H7 (cell line): ENCODE results near the gene OSBP2. TPM values are rescaled to one million over a fixed set of nuclear protein-coding genes. Genes with fewer than 3 reads are reported as not detected.

ENCODE experiments used
- DNase-seq: peaks from one replicate; pipeline ENCODE4 v3.0.0; 2012
- H3K27me3 ChIP-seq: 2 replicates; pipeline ENCODE4 v1.6.0; 2011; ENCODE audit warnings: mild to moderate bottlenecking, low read length; ENCODE audit not compliant: control insufficient read depth, insufficient read depth
- H3K36me3 ChIP-seq: replicated peaks from 2 replicates; pipeline ENCODE4 v1.5.1; 2011; ENCODE audit warnings: low read length; ENCODE audit not compliant: control insufficient read depth, insufficient read depth
- H3K4me3 ChIP-seq: 2 replicates; pipeline ENCODE4 v1.5.1; 2011; ENCODE audit warnings: low read depth, mild to moderate bottlenecking, control low read depth, low read length, moderate library complexity; ENCODE audit not compliant: insufficient read depth
- total RNA-seq: library from RNA; depleted of rRNA; stranded (reverse); fragments of >200 nt; shearing (Covaris generic); gene quantifications from 2 replicates; pipeline ENCODE4 v1.2.3, GENCODE V29; 2014

OSBP2 gene
- total RNA-seq, 1 experiment from 2014 or later = 4.7 TPM

GRCh38 chr22:30810105-30810504, 115.4 kb downstream of the OSBP2 start:
- no peak overlapping the region for H3K4me3 ChIP-seq
- H3K36me3 ChIP-seq = no peaks in the 10 kb centered on the region
- H3K27me3 ChIP-seq = no peaks in the 10 kb centered on the region
- DNase-seq = no peak

GRCh38 chr22:30813936-30814335, 119.3 kb downstream of the OSBP2 start:
- DNase-seq = no peak
- Histone ChIP-seq H3K4me3 (no peak overlapping the region), H3K36me3 (no peaks in the 10 kb centered on the region), H3K27me3 (no peaks in the 10 kb centered on the region)

GRCh38 chr22:30816413-30816812, 121.7 kb downstream of the OSBP2 start:
- Histone ChIP-seq H3K36me3 (no peaks in the 10 kb centered on the region), H3K27me3 (peaks cover 3% of the 10 kb centered on the region; the same call in 1 of the 2 replicates), H3K4me3 (no peak overlapping the region)
- DNase-seq = peak; percentile 60

GRCh38 chr22:30821381-30821780, 126.7 kb downstream of the OSBP2 start:
- H3K36me3 ChIP-seq = no peaks in the 10 kb centered on the region
- no peak overlapping the region for H3K4me3 ChIP-seq
- H3K27me3 ChIP-seq = peaks cover 24% of the 10 kb centered on the region
- DNase-seq = no peak

DNA sequence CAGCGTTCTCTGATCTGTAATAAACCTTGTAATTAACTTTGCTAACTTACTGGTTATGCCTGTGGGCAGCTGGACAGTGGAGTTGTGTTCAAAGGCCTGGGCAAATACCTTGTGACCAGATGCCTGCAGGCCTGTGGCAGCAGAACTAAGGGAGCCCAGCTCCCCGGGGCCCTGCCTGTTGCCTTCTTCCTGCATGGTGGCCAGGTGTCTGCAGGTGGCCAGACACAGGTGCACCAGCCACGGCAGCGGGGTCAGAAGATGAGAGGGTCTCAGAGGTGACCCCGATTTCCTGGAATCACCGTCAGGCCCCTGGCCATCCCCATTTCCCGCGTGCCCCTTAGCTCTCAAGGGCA, 127.2 kb downstream of the OSBP2 start:
- Histone ChIP-seq H3K27me3 (peaks cover 24% of the 10 kb centered on the region), H3K4me3 (peak overlapping the region; percentile 54), H3K36me3 (no peaks in the 10 kb centered on the region)
- peak; percentile 63 for DNase-seq

DNA sequence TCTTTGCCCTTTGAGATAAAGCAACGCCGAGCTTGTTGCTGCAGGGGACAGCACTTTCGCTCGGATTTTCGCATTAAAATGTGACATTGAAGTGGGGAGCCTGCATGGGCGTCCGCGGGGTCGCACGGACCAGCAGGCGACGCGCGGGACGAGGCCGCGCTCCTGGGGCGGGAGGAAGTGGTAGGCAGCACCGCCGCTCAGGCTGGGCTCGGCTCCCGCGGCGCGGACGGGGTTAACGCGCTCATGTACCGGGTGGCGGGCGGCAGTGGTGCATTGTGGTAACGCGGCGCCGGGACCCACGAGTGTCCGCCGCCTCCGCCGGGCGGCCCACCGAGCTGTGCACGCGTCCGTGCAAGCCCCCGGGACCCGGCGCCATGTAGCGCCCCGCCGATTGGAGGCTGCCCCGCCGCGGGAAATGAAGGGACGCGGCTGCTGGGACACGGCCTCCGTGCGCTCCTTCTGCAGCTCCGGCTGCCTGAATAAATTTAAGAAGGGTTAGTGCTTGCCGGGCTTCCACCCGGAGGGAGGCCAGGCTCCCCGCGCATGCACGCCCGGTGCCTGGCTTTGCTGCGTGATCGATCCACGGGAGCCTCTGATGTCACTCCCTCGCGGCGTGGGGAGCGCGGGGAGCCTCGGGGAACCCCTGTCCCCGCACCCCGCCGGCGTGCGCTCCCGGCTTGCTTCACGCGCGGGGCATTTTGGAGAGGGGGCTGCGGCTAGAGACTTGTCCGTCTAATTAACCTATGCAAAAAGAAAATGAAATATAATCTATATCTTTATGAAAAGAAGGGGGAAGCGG, 127.7 kb downstream of the OSBP2 start:
- peak; percentile 87 for DNase-seq
- H3K36me3 ChIP-seq = no peaks in the 10 kb centered on the region
- peaks cover 24% of the 10 kb centered on the region for H3K27me3 ChIP-seq
- peak overlapping the region; percentile 54 for H3K4me3 ChIP-seq

DNA sequence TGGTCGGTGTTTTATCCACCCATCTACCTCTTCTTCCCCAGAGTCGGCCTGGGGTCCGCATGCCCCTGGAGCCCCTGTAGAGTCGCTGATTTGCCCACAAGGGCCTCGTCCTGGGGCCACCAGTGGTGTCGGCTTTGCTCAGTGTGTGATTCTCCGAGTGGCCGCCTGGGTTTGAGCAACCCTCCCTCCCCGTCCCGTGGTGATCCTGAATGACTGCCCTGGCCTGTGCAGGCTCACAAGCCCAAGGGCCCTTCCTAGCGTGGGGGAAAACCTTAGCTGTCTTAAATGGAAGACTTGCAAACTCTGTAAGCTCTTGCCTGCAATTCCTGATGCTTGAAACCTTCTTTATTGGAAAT, 128.3 kb downstream of the OSBP2 start:
- H3K27me3 ChIP-seq = peaks cover 24% of the 10 kb centered on the region
- H3K4me3 ChIP-seq = no peak overlapping the region; the same call in 1 of the 2 replicates
- DNase-seq = peak; percentile 91
- no peaks in the 10 kb centered on the region for H3K36me3 ChIP-seq

DNA sequence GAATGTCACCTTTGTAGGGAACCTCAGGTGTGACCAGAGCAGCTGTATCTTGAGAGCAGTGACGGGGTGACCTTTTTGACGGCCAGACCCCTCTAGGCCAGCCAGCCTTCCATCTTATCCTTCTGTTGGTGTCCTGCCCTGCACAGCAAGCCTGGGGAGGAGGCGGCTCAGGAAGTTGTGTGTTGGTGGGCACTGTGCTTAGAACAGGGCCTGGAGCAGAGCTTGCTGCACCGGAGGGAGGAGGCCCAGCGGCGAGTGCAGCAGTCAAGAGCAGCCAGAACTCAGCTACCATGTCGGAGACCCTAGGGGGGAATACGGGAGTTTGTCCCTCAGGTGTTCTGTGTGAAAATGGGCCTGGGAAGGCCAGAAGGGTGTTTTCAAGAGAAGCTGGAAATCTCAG, 129.4 kb downstream of the OSBP2 start:
- peaks cover 24% of the 10 kb centered on the region for H3K27me3 ChIP-seq
- H3K36me3 ChIP-seq = no peaks in the 10 kb centered on the region
- DNase-seq = no peak
- no peak overlapping the region for H3K4me3 ChIP-seq

DNA sequence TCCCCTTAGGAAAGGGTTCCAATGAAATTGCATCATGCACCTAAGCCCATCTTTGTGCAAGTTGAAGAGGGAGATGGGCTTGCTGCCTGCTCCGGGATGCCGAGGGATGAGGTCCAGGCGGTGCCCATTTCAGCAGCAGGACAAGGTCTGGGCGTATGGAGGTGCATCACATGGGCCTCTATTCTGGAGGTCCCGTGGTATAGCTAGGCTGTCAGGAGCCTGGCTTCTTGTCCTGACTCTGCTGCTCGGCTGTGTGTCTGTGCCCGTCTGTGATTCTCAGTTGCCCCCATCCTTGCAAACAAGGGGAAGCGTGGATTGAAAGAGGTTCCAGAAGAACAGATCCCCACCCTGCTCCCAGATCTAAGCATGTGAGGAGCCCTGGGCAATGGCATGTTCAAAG, 130.0 kb downstream of the OSBP2 start:
- Histone ChIP-seq H3K27me3 (peaks cover 24% of the 10 kb centered on the region), H3K36me3 (no peaks in the 10 kb centered on the region), H3K4me3 (no peak overlapping the region)
- DNase-seq = peak; percentile 15

- DNase-seq = no peak
- Histone ChIP-seq H3K36me3 (no peaks in the 10 kb centered on the region), H3K27me3 (peaks cover 24% of the 10 kb centered on the region), H3K4me3 (no peak overlapping the region)
Measured at GRCh38 chr22:30825711-30826505, 131.2 kb downstream of the OSBP2 start.

DNA sequence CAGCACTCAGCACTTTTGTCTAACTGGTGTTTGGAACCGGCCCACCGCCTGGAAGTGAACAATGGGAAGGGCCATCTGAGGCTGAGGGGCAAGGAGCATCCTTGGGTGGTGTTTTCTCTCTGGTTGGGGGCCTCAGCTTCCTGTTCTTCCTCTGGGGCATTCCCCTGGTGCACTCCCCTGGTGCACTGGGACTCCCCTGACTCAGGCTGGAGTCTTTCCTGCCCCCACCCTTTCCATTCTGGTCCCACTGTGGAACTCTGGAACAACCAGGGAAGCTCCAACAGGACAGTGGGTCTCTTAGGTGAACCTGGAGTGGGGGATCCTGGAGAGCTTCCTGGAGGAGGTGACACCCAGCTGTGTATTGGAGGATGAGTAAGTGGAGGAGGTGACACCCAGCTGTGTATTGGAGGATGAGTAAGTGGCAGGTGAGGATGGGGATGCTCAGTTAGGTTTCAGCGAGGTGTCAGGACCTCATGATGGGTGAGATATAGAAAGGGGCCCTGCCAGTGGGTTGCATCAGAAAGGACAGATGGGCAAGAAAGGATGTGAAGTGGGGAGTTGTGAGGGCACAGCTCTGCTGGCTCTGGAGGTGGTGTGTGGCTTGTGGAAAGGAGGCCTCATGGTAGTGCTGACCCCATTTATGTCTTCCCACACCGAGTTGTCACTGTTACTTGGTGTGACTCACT, 132.1 kb downstream of the OSBP2 start:
- peak; percentile 14 for DNase-seq
- Histone ChIP-seq H3K27me3 (peaks cover 17% of the 10 kb centered on the region), H3K36me3 (no peaks in the 10 kb centered on the region), H3K4me3 (no peak overlapping the region)

DNA sequence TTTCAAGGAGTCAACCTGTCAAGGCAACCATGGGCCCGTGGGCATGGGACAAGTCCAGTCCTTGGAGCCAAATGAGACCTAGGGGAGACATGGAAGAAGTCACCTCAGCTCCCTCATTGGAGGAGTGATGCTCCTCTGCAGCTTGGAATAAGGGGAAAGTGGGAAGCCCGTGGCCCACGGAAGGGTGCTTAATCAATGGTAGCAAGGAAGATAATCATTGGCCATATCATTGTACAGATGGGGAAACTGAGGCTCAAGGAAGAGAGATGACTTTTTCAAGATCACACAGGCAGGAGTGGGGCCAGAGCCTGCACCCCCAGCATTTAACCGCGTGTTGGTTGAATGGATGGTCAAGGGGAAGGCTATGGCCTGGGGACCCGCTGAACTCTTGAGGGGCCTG, 133.0 kb downstream of the OSBP2 start:
- Histone ChIP-seq H3K4me3 (no peak overlapping the region), H3K36me3 (no peaks in the 10 kb centered on the region), H3K27me3 (peaks cover 8% of the 10 kb centered on the region)
- DNase-seq = no peak

- no peak overlapping the region for H3K4me3 ChIP-seq
- H3K36me3 ChIP-seq = no peaks in the 10 kb centered on the region
- peaks cover under 1% of the 10 kb centered on the region; the same call in 1 of the 2 replicates for H3K27me3 ChIP-seq
- peak; percentile 24 for DNase-seq
Measured at GRCh38 chr22:30828187-30829155, 133.8 kb downstream of the OSBP2 start.
